ENCODE measurements around the gene LIMS2. TPM values are rescaled to one million over a fixed set of nuclear protein-coding genes. Genes with fewer than 3 reads are reported as not detected.

LIMS2 gene
- total RNA-seq, 2 experiments from 2014 or later, result 6.1 to 7.0 TPM

GRCh38 chr2:127637725-127638252, 37.5 kb downstream of the LIMS2 start:
- Histone ChIP-seq H3K4me3 (ENCODE audit: low read length) (peak overlapping the region; percentile 9), H3K4me1 (ENCODE audit: insufficient read depth, low read length) (peaks cover 100% of the 10 kb centered on the region), H3K36me3 (ENCODE audit: insufficient read depth, low read length) (peaks cover 3% of the 10 kb centered on the region), H3K9me3 (ENCODE audit: control insufficient read depth in 1 of 2, insufficient read depth in 1 of 2, low read length in 2 of 2) (no peaks in the 10 kb centered on the region), H3K27me3 (ENCODE audit: control insufficient read depth in 1 of 2, insufficient read depth in 2 of 2, low read length in 2 of 2) (no peaks in the 10 kb centered on the region), H3K27ac (ENCODE audit: low read depth in 1 of 2, low read length in 2 of 2) (peak overlapping the region; percentile 45 to 61)
- H3K4me1 Mint-ChIP-seq (ENCODE audit: low read depth), result peaks cover 83% of the 10 kb centered on the region
- H3K4me3 Mint-ChIP-seq, result peak overlapping the region; percentile 77
- no peaks in the 10 kb centered on the region for H3K27me3 Mint-ChIP-seq
- peak overlapping the region; percentile 94 for H3K27ac Mint-ChIP-seq
- no peaks in the 10 kb centered on the region for H3K36me3 Mint-ChIP-seq (ENCODE audit: low read depth)
- ChIA-PET POLR2A (interaction anchor here (1.0 kb wide), 1 partner anchor 64 kb away, joined by 4 read pairs; the partner anchor contains the start of gene SFT2D3), CTCF (interaction anchor here (4.2 kb wide), 1 partner anchor 12 kb away, joined by 18 read pairs; no protein-coding TSS in a partner anchor)
- no peak for TF ChIP-seq CTCF (IDR thresholded peaks at IDR 0.05)
- no peaks in the 10 kb centered on the region for H3K9me3 Mint-ChIP-seq
- ATAC-seq (ENCODE audit: poor library complexity), result no peak
- peak in 2 of 14 experiments; percentile 34 to 50 for DNase-seq
- intact Hi-C loops (cut with DNase I, micrococcal nuclease), result no loop called here

- Mint-ChIP-seq H3K4me1 (ENCODE audit: low read depth) (peaks cover 80% of the 10 kb centered on the region), H3K27me3 (no peaks in the 10 kb centered on the region), H3K36me3 (ENCODE audit: low read depth) (no peaks in the 10 kb centered on the region), H3K27ac (peak overlapping the region; percentile 94), H3K4me3 (peak overlapping the region; percentile 25), H3K9me3 (no peaks in the 10 kb centered on the region)
- Histone ChIP-seq H3K36me3 (ENCODE audit: insufficient read depth, low read length) (peaks cover 3% of the 10 kb centered on the region), H3K4me1 (ENCODE audit: insufficient read depth, low read length) (peaks cover 100% of the 10 kb centered on the region), H3K27ac (ENCODE audit: low read depth in 1 of 2, low read length in 2 of 2) (peak overlapping the region; percentile 45 to 61), H3K27me3 (ENCODE audit: control insufficient read depth in 1 of 2, insufficient read depth in 2 of 2, low read length in 2 of 2) (no peaks in the 10 kb centered on the region), H3K4me3 (ENCODE audit: low read length) (peak overlapping the region; percentile 9), H3K9me3 (ENCODE audit: control insufficient read depth in 1 of 2, insufficient read depth in 1 of 2, low read length in 2 of 2) (no peaks in the 10 kb centered on the region)
- no peak for DNase-seq
- ChIA-PET POLR2A (no interaction called here), CTCF (interaction anchor here (4.2 kb wide), 1 partner anchor 12 kb away, joined by 18 read pairs; no protein-coding TSS in a partner anchor)
- intact Hi-C loops (cut with DNase I, micrococcal nuclease), result no loop called here
- ATAC-seq (ENCODE audit: poor library complexity), result no peak
- TF ChIP-seq CTCF (IDR thresholded peaks at IDR 0.05), result no peak
These were observed 38.1 kb downstream of the LIMS2 start for GRCh38 chr2:127637236-127637630.

GRCh38 chr2:127636248-127637235, 38.8 kb downstream of the LIMS2 start:
- TF ChIP-seq CTCF (IDR thresholded peaks at IDR 0.05), result no peak
- Mint-ChIP-seq H3K4me3 (peak overlapping the region; percentile 54), H3K36me3 (ENCODE audit: low read depth) (no peaks in the 10 kb centered on the region), H3K9me3 (no peaks in the 10 kb centered on the region), H3K4me1 (ENCODE audit: low read depth) (peaks cover 78% of the 10 kb centered on the region), H3K27ac (peak overlapping the region; percentile 94), H3K27me3 (no peaks in the 10 kb centered on the region)
- no peak for ATAC-seq (ENCODE audit: poor library complexity)
- Histone ChIP-seq H3K4me1 (ENCODE audit: insufficient read depth, low read length) (peaks cover 100% of the 10 kb centered on the region), H3K27ac (ENCODE audit: low read depth in 1 of 2, low read length in 2 of 2) (peak overlapping the region; percentile 21 to 45), H3K4me3 (ENCODE audit: low read length) (no peak overlapping the region), H3K36me3 (ENCODE audit: insufficient read depth, low read length) (peaks cover 3% of the 10 kb centered on the region), H3K27me3 (ENCODE audit: control insufficient read depth in 1 of 2, insufficient read depth in 2 of 2, low read length in 2 of 2) (no peaks in the 10 kb centered on the region), H3K9me3 (ENCODE audit: control insufficient read depth in 1 of 2, insufficient read depth in 1 of 2, low read length in 2 of 2) (no peaks in the 10 kb centered on the region)
- intact Hi-C loops (cut with DNase I, micrococcal nuclease), result no loop called here
- ChIA-PET POLR2A (no interaction called here), CTCF (no interaction called here)
- DNase-seq, result no peak
